ENCODE measurements around the gene TAPT1. TPM values are rescaled to one million over a fixed set of nuclear protein-coding genes. Genes with fewer than 3 reads are reported as not detected.

TAPT1 gene
- total and polyA plus RNA-seq, 2 experiments from 2014 or later: 3.6 to 9.9 TPM

DNA sequence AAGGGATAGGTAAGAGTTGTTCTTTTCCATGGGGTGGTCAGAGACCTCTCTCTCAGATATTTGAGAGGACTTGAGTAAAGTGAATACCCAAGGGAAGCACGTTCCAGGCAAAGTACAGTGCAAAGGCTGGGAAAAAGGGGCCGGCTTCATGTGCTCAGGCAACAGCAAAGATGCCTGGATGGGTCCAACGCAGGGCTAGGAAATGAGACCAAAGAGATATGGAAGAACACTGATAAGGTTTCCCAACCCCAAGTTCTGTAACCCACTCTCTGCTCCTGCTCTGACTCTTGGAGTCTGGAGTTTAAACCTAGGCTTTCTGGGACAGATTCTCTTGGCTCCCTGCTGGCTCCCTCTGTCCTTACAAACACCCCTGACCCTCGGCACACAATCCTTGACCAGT lies 106.3 kb downstream of the TAPT1 start:
- Histone ChIP-seq H3K27ac (ENCODE audit: low read depth) (no peak overlapping the region), H4K20me1 (replicated peaks; ENCODE audit: insufficient read depth) (no peaks in the 10 kb centered on the region), H2AFZ (no peak overlapping the region), H3K4me2 (no peak overlapping the region), H3K36me3 (ENCODE audit: insufficient read depth) (no peaks in the 10 kb centered on the region), H3K4me3 (no peak overlapping the region), H3K79me2 (replicated peaks; ENCODE audit: insufficient read depth) (no peaks in the 10 kb centered on the region), H3K27me3 (ENCODE audit: insufficient read depth) (no peaks in the 10 kb centered on the region), H3F3A (replicated peaks; ENCODE audit: low read depth) (no peaks in the 10 kb centered on the region), H3K9me2 (ENCODE audit: insufficient read depth) (0 out of 2 replicates have a peak, but pooled peaks cover 6% of the 10 kb centered on the region), H3K4me1 (ENCODE audit: insufficient read depth) (no peaks in the 10 kb centered on the region)
- Mint-ChIP-seq H3K9me3 (no peaks in the 10 kb centered on the region), H3K4me1 (no peaks in the 10 kb centered on the region; the same call in 1 of the 3 replicates), H3K27me3 (ENCODE audit: insufficient read depth, low read depth, poor library complexity) (peaks cover 9% of the 10 kb centered on the region), H3K4me3 (no peak overlapping the region), H3K27ac (no peak overlapping the region), H3K36me3 (ENCODE audit: low read depth) (no peaks in the 10 kb centered on the region)
- DNase-seq (ENCODE audit: low spot score): no peak
- ATAC-seq: no peak
- no peak for TF ChIP-seq EZH2 (IDR thresholded peaks at IDR 0.05; ENCODE audit: low read depth, unreplicated experiment)
- TF ChIP-seq, protein P1, sequence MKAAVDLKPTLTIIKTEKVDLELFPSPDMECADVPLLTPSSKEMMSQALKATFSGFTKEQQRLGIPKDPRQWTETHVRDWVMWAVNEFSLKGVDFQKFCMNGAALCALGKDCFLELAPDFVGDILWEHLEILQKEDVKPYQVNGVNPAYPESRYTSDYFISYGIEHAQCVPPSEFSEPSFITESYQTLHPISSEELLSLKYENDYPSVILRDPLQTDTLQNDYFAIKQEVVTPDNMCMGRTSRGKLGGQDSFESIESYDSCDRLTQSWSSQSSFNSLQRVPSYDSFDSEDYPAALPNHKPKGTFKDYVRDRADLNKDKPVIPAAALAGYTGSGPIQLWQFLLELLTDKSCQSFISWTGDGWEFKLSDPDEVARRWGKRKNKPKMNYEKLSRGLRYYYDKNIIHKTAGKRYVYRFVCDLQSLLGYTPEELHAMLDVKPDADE (IDR thresholded peaks at IDR 0.05): no peak
- no peak for TF ChIP-seq POLR2AphosphoS5 (IDR thresholded peaks at IDR 0.05; ENCODE audit: low read depth)
- no peak for TF ChIP-seq ZNF114 (CRISPR knock-in tag; IDR thresholded peaks at IDR 0.05)
- no peak for TF ChIP-seq REST (IDR thresholded peaks at IDR 0.05; ENCODE audit: unreplicated experiment)
- TF ChIP-seq, protein P2, sequence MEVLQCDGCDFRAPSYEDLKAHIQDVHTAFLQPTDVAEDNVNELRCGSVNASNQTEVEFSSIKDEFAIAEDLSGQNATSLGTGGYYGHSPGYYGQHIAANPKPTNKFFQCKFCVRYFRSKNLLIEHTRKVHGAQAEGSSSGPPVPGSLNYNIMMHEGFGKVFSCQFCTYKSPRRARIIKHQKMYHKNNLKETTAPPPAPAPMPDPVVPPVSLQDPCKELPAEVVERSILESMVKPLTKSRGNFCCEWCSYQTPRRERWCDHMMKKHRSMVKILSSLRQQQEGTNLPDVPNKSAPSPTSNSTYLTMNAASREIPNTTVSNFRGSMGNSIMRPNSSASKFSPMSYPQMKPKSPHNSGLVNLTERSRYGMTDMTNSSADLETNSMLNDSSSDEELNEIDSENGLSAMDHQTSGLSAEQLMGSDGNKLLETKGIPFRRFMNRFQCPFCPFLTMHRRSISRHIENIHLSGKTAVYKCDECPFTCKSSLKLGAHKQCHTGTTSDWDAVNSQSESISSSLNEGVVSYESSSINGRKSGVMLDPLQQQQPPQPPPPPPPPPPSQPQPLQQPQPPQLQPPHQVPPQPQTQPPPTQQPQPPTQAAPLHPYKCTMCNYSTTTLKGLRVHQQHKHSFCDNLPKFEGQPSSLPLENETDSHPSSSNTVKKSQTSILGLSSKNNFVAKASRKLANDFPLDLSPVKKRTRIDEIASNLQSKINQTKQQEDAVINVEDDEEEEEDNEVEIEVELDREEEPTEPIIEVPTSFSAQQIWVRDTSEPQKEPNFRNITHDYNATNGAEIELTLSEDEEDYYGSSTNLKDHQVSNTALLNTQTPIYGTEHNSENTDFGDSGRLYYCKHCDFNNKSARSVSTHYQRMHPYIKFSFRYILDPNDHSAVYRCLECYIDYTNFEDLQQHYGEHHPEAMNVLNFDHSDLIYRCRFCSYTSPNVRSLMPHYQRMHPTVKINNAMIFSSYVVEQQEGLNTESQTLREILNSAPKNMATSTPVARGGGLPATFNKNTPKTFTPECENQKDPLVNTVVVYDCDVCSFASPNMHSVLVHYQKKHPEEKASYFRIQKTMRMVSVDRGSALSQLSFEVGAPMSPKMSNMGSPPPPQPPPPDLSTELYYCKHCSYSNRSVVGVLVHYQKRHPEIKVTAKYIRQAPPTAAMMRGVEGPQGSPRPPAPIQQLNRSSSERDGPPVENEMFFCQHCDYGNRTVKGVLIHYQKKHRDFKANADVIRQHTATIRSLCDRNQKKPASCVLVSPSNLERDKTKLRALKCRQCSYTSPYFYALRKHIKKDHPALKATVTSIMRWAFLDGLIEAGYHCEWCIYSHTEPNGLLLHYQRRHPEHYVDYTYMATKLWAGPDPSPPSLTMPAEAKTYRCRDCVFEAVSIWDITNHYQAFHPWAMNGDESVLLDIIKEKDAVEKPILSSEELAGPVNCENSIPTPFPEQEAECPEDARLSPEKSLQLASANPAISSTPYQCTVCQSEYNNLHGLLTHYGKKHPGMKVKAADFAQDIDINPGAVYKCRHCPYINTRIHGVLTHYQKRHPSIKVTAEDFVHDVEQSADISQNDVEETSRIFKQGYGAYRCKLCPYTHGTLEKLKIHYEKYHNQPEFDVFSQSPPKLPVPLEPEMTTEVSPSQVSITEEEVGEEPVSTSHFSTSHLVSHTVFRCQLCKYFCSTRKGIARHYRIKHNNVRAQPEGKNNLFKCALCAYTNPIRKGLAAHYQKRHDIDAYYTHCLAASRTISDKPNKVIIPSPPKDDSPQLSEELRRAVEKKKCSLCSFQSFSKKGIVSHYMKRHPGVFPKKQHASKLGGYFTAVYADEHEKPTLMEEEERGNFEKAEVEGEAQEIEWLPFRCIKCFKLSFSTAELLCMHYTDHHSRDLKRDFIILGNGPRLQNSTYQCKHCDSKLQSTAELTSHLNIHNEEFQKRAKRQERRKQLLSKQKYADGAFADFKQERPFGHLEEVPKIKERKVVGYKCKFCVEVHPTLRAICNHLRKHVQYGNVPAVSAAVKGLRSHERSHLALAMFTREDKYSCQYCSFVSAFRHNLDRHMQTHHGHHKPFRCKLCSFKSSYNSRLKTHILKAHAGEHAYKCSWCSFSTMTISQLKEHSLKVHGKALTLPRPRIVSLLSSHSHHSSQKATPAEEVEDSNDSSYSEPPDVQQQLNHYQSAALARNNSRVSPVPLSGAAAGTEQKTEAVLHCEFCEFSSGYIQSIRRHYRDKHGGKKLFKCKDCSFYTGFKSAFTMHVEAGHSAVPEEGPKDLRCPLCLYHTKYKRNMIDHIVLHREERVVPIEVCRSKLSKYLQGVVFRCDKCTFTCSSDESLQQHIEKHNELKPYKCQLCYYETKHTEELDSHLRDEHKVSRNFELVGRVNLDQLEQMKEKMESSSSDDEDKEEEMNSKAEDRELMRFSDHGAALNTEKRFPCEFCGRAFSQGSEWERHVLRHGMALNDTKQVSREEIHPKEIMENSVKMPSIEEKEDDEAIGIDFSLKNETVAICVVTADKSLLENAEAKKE (CRISPR knock-in tag; IDR thresholded peaks at IDR 0.05): no peak
- no peak for TF ChIP-seq NANOG (IDR thresholded peaks at IDR 0.05; ENCODE audit: borderline replicate concordance)
- TF ChIP-seq CREB1 (CRISPR knock-in tag; IDR thresholded peaks at IDR 0.05; ENCODE audit: low read depth): no peak
- TF ChIP-seq ZNF331 (CRISPR knock-in tag; IDR thresholded peaks at IDR 0.05; ENCODE audit: low read depth): no peak

Measured in GM23338 (cell line).